Pancreas (tissue), 10 donors: Measurements from ENCODE around the gene GPHN. TPM values are rescaled to one million over a fixed set of nuclear protein-coding genes. Genes with fewer than 3 reads are reported as not detected.
A peak's percentile ranks its signal among the peaks of the same experiment; 100 is the strongest.
"Not testable (repeated sequence)": the region's sequence is repeated elsewhere in the genome, so short reads cannot be mapped to it uniquely, and the experiment has no call there.

Experiments used
- ATAC-seq, 4 donors: fragments of 200-7000 bp; cut with Tn5 transposase; one replicate each; pipeline versions ENCODE4 v1.8.0 to v1.9.1; 2020; ENCODE audit warnings: mild to moderate bottlenecking in 4 of 4, moderate library complexity in 4 of 4
- DNase-seq, 6 donors: peaks; one replicate each; pipeline ENCODE4 v3.0.0-alpha.2; 2020
- FAIRE-seq: peaks from 2 replicates; lab custom pipeline; 2012; peaks lifted over from hg19 to GRCh38; lab: Jason Lieb, UNC
- H3K27ac ChIP-seq, 4 donors: fragments of 200-600 bp; sonication (generic); 1 replicate in 3 of 4; 2 replicates in 1 of 4; pipeline versions ENCODE4 v1.5.0 to v1.8.0; 2020
- H3K27me3 ChIP-seq, 4 donors: fragments of 200-600 bp; one replicate each; pipeline ENCODE4 v1.8.0; 2021
- H3K36me3 ChIP-seq, 3 donors: fragments of 200-600 bp; sonication (generic) in 1 of 3; one replicate each; pipeline versions ENCODE4 v1.5.0 to v1.8.0; 2020 to 2021
- H3K4me1 ChIP-seq, 3 donors: fragments of 200-600 bp; one replicate each; pipeline ENCODE4 v1.8.0; 2021
- H3K4me3 ChIP-seq, 4 donors: fragments of 200-600 bp; sonication (generic) in 2 of 4; one replicate each; pipeline versions ENCODE4 v1.5.0 to v1.8.0; 2020 to 2021
- H3K9me3 ChIP-seq, 4 donors: fragments of 200-600 bp; one replicate each; pipeline ENCODE4 v1.8.0; 2021
- WGBS, 2 donors: extraction: QIAGEN DNeasy Blood & Tissue Kit; methylation state at CpG; one replicate each; pipeline ENCODE4 v1.1.7; 2013; 5-methylcytosine and 5-hydroxymethylcytosine counted together
- intact Hi-C, 3 donors: fragments of 100-400 bp; cut with DNase I; formaldehyde crosslinking; loops; one replicate each; pipeline versions ENCODE4 v1.11.1 to v1.14.2; 2022
- polyA plus RNA-seq, 2 donors: library from polyadenylated mRNA; stranded (reverse); fragments of 200-250 nt; gene quantifications; one replicate each; pipeline ENCODE4 v1.2.3, GENCODE V29; 2013
- total RNA-seq, 6 donors: library from RNA; stranded (reverse); fragmentation: NEBNext Ultra II Directional in 4 of 6; extraction: Animal tissue kit (Norgen Biotek cat#: 25700) in 4 of 6; gene quantifications; one replicate each; pipeline versions ENCODE4 v1.2.1 to v1.2.4, GENCODE V29; 2021 to 2023
- TF ChIP-seq, protein P1 (sequence below), 4 donors: fragments of 200-600 bp; sonication (generic) in 3 of 4; IDR thresholded peaks; one replicate each; pipeline versions ENCODE4 v1.5.0 to v1.8.0; 2021; ENCODE audit warnings: antibody characterized with exemption in 4 of 4
- donor health status: healthy with polysubstance abuse.
- donor health status: DM: no; HTN: no; CAD: no; lungs with moderate emphysema.
- donor health status: DM: no; HTN: no; CAD: no.
- donor health status: control.
- donor health status: control.
- donor health status: Bipolar disorder and iron deficiency.
- donor health status: DM: yes; HTN: yes; CAD: no.
- donor health status: DM: no; HTN: no; CAD: no.
- donor health status: DM: no; HTN: no; CAD: no.
- donor health status: DM: yes; HTN: yes; CAD: no.

GPHN gene
- total and polyA plus RNA-seq, 8 donors = 20.3 to 47.6 (median 24.4) TPM

DNA sequence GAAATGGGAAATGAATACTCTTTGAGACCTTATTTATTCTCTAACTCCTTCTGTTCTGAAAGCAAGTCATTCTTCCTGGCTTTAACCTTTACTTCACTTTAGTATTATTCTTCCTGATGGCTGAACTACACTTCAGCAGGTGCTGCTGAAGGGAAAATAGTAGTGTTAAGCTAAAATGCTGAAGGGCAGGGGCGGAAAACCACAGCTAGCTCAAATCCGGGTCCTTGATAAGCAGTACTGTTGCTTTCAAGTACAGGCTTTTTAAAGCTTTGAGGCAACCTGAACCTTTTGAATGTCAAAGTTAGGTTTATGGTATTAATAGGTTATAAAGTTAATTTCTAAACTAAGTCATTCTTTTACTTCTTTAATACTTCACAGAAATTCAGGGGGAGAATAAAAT, 11.0 kb upstream of the GPHN start:
- Histone ChIP-seq H3K4me1 (peaks cover 13 to 26% (median 26%) of the 10 kb centered on the region in 3 donors), H3K4me3 (peak overlapping the region in 1 of 4 donors; percentile 3), H3K9me3 (no peaks in the 10 kb centered on the region), H3K27me3 (no peaks in the 10 kb centered on the region), H3K27ac (peak overlapping the region in 2 of 4 donors; percentile 62 to 69), H3K36me3 (no peaks in the 10 kb centered on the region)
- DNase-seq (peak in 1 of 6 donors; percentile 17), ATAC-seq (peak in 3 of 4 donors; percentile 8 to 22 (median 22)), FAIRE-seq (no peak)
- intact Hi-C loops = no loop called here
- WGBS, 2 donors = 16 to 24% methylated on average over 2 of the region's 2 CpGs
- TF ChIP-seq, protein P1, sequence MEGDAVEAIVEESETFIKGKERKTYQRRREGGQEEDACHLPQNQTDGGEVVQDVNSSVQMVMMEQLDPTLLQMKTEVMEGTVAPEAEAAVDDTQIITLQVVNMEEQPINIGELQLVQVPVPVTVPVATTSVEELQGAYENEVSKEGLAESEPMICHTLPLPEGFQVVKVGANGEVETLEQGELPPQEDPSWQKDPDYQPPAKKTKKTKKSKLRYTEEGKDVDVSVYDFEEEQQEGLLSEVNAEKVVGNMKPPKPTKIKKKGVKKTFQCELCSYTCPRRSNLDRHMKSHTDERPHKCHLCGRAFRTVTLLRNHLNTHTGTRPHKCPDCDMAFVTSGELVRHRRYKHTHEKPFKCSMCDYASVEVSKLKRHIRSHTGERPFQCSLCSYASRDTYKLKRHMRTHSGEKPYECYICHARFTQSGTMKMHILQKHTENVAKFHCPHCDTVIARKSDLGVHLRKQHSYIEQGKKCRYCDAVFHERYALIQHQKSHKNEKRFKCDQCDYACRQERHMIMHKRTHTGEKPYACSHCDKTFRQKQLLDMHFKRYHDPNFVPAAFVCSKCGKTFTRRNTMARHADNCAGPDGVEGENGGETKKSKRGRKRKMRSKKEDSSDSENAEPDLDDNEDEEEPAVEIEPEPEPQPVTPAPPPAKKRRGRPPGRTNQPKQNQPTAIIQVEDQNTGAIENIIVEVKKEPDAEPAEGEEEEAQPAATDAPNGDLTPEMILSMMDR (IDR thresholded peaks at IDR 0.05) = no peak

DNA sequence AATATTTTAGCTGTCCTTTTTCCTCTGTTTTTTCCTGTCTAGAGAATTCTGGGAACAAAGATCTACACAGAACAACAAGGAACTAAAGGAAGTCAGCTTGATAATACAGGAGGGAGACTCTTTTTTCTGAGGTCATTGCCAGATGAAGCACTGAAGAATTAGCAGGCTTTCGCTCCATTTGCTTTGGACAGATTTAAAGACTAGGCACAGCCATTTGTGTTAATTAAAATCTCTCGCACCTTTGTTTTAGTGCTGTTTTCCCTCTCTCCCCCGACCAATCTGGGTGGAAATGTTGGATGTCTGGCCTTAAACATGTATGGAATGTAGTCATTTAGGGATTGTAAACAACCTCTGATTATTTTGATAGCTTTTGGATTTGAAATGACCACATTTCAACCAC, 9.6 kb upstream of the GPHN start:
- 72 to 73% methylated on average over 3 of the region's 3 CpGs for WGBS, 2 donors
- intact Hi-C loops = no loop called here
- H3K4me3 ChIP-seq = no peak overlapping the region
- no peaks in the 10 kb centered on the region for H3K36me3 ChIP-seq
- H3K27me3 ChIP-seq = no peaks in the 10 kb centered on the region
- H3K27ac ChIP-seq = no peak overlapping the region
- H3K9me3 ChIP-seq = no peaks in the 10 kb centered on the region
- H3K4me1 ChIP-seq = peaks cover 13 to 38% (median 31%) of the 10 kb centered on the region in 3 donors
- DNase-seq = no peak
- ATAC-seq = no peak
- no peak for FAIRE-seq
- TF ChIP-seq, protein P1 (IDR thresholded peaks at IDR 0.05) = no peak

DNA sequence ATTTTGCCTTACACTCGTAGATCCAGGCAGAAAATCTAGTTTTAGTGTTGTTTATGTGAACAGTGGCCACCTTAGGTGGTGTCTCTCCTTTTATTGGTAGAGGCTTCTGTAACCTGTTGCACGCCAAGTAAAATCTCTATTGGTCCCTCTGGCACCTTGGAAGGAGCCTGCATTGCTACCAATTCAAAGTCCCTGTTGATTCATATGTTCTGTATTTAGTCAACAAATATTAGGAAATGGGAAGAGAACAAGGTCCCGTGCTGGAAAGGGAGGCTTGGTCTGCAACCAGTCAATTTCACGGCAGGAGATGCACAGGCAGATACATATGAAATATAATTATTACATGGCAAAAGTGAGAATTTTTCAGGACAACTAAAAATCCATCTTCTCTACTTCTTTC, 6.4 kb upstream of the GPHN start:
- no peak for DNase-seq
- H3K27ac ChIP-seq = peak overlapping the region in 1 of 4 donors; percentile 29
- no peak for FAIRE-seq
- WGBS, 2 donors = 34 to 42% methylated on average over 4 of the region's 4 CpGs
- no peaks in the 10 kb centered on the region for H3K9me3 ChIP-seq
- no peaks in the 10 kb centered on the region for H3K27me3 ChIP-seq
- H3K36me3 ChIP-seq = no peaks in the 10 kb centered on the region
- intact Hi-C loops = no loop called here
- peaks cover 10 to 44% (median 36%) of the 10 kb centered on the region in 3 donors for H3K4me1 ChIP-seq
- peak; percentile 29 to 61 (median 41) for ATAC-seq
- H3K4me3 ChIP-seq = no peak overlapping the region
- TF ChIP-seq, protein P1 (IDR thresholded peaks at IDR 0.05) = no peak

DNA sequence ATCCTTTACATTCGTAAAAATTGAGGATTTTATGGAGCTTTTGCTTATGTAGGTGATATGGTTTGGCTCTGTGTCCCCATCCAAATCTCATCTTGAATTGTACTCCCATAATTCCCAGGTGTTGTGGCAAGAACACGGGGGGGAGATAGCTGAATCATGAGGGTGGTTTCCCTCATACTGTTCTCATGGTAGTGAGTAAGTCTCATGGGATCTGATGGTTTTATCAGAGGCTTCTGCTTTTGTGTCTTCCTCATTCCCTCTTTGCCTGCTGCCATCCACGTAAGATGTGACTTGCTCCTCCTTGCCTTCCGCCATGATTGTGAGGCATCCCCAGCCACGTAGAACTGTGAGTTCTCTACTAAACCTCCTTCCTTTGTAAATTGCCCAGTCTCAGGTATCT, 5.1 kb upstream of the GPHN start:
- WGBS, 2 donors = 94% methylated on average over 5 of the region's 5 CpGs
- H3K27me3 ChIP-seq, H3K9me3 ChIP-seq, intact Hi-C loops, DNase-seq, H3K4me3 ChIP-seq, H3K36me3 ChIP-seq, H3K27ac ChIP-seq, ATAC-seq, FAIRE-seq: not testable (repeated sequence)
- H3K4me1 ChIP-seq = peaks cover 3 to 37% (median 25%) of the 10 kb centered on the region in 3 donors

DNA sequence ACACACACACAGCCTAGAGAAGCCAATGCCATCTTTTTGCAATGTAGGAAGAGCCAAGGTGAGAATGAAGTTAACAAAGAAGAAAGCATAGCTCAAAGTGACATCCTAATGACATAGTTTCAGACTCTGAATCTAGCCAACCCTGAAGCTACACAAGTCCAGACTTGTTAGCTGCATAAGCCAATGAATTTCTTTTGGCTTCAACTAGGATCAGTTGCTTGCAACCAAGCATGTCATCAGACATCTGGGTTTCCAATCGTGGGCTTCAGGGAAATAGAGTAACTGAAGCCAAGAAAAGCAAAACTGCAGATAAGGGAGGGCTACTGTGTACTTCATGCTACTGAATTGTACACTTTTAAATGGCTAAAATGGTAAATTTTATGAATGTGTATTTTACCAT, 4.4 kb upstream of the GPHN start:
- Histone ChIP-seq H3K9me3 (no peaks in the 10 kb centered on the region), H3K27me3 (no peaks in the 10 kb centered on the region), H3K4me3 (no peak overlapping the region), H3K4me1 (peaks cover 3 to 34% (median 20%) of the 10 kb centered on the region in 3 donors), H3K27ac (no peak overlapping the region), H3K36me3 (no peaks in the 10 kb centered on the region)
- DNase-seq (peak in 2 of 6 donors; percentile 19 to 32), ATAC-seq (no peak), FAIRE-seq (no peak)
- TF ChIP-seq, protein P1 (IDR thresholded peaks at IDR 0.05) = no peak
- 28 to 36% methylated on average over 1 of the region's 1 CpG for whole genome bisulfite sequencing, 2 donors
- intact Hi-C loops = no loop called here
